ENCODE results near the gene ADAP1.

Gene ADAP1

GRCh38 chr7:970744-971143 is 16.3 kb upstream of the ADAP1 start:
- peaks cover 46% of the 10 kb centered on the region; the same call in 1 of the 2 replicates for H3K36me3 ChIP-seq (ENCODE audit: insufficient read depth, low read length)
- H3F3A ChIP-seq (ENCODE audit: low read depth) = no peaks in the 10 kb centered on the region
- H3K4me3 ChIP-seq (ENCODE audit: low read length, poor library complexity, severe bottlenecking) = no peak overlapping the region
- peaks cover 20% of the 10 kb centered on the region for H3K4me1 ChIP-seq (ENCODE audit: insufficient read depth, low read length, poor library complexity, severe bottlenecking)
- H3K9me2 ChIP-seq (replicated peaks; ENCODE audit: low read depth, low read length) = no peaks in the 10 kb centered on the region
- H3K79me2 ChIP-seq (ENCODE audit: insufficient read depth, low read length) = peaks cover 64% of the 10 kb centered on the region
- H3K4me2 ChIP-seq (ENCODE audit: low read depth, low read length, poor library complexity, severe bottlenecking) = peak overlapping the region; percentile 45
- H3K9me3 ChIP-seq (ENCODE audit: insufficient read depth, low read depth, low read length) = no peaks in the 10 kb centered on the region
- no peak overlapping the region for H3K9ac ChIP-seq (ENCODE audit: low read depth, low read length, poor library complexity, severe bottlenecking)
- TF ChIP-seq EZH2phosphoT487 (IDR thresholded peaks at IDR 0.05; ENCODE audit: borderline replicate concordance) (no peak), CTCF (conservative IDR thresholded peaks at IDR 0.05; ENCODE audit: low read length) (no peak)
- no peaks in the 10 kb centered on the region for H3K27me3 ChIP-seq (ENCODE audit: insufficient read depth, low read length, poor library complexity, severe bottlenecking)
- no peak overlapping the region for H2AFZ ChIP-seq (ENCODE audit: low read length)
- peaks cover 39% of the 10 kb centered on the region for H4K20me1 ChIP-seq (ENCODE audit: insufficient read depth, low read length, poor library complexity, severe bottlenecking)

GRCh38 chr7:969403-969802 is 14.9 kb upstream of the ADAP1 start:
- TF ChIP-seq CTCF (conservative IDR thresholded peaks at IDR 0.05; ENCODE audit: low read length) (no peak), EZH2phosphoT487 (IDR thresholded peaks at IDR 0.05; ENCODE audit: borderline replicate concordance) (no peak)
- H3K9ac ChIP-seq (ENCODE audit: low read depth, low read length, poor library complexity, severe bottlenecking) = no peak overlapping the region
- H3K36me3 ChIP-seq (ENCODE audit: insufficient read depth, low read length) = peaks cover 46% of the 10 kb centered on the region; the same call in 1 of the 2 replicates
- H3K4me3 ChIP-seq (ENCODE audit: low read length, poor library complexity, severe bottlenecking) = no peak overlapping the region
- no peaks in the 10 kb centered on the region for H3K27me3 ChIP-seq (ENCODE audit: insufficient read depth, low read length, poor library complexity, severe bottlenecking)
- no peaks in the 10 kb centered on the region for H3K9me2 ChIP-seq (replicated peaks; ENCODE audit: low read depth, low read length)
- H3K9me3 ChIP-seq (ENCODE audit: insufficient read depth, low read depth, low read length) = no peaks in the 10 kb centered on the region
- H3K4me2 ChIP-seq (ENCODE audit: low read depth, low read length, poor library complexity, severe bottlenecking) = no peak overlapping the region
- peaks cover 54% of the 10 kb centered on the region for H3K79me2 ChIP-seq (ENCODE audit: insufficient read depth, low read length)
- H3K4me1 ChIP-seq (ENCODE audit: insufficient read depth, low read length, poor library complexity, severe bottlenecking) = peaks cover 17% of the 10 kb centered on the region
- H3F3A ChIP-seq (ENCODE audit: low read depth) = no peaks in the 10 kb centered on the region
- H2AFZ ChIP-seq (ENCODE audit: low read length) = no peak overlapping the region
- H4K20me1 ChIP-seq (ENCODE audit: insufficient read depth, low read length, poor library complexity, severe bottlenecking) = peaks cover 30% of the 10 kb centered on the region

GRCh38 chr7:968205-969105 is 14.0 kb upstream of the ADAP1 start:
- H3K9ac ChIP-seq (ENCODE audit: low read depth, low read length, poor library complexity, severe bottlenecking) = no peak overlapping the region
- H3K9me3 ChIP-seq (ENCODE audit: insufficient read depth, low read depth, low read length) = no peaks in the 10 kb centered on the region
- no peak overlapping the region for H3K4me3 ChIP-seq (ENCODE audit: low read length, poor library complexity, severe bottlenecking)
- peaks cover 45% of the 10 kb centered on the region for H3K79me2 ChIP-seq (ENCODE audit: insufficient read depth, low read length)
- TF ChIP-seq CTCF (conservative IDR thresholded peaks at IDR 0.05; ENCODE audit: low read length) (no peak), EZH2phosphoT487 (IDR thresholded peaks at IDR 0.05; ENCODE audit: borderline replicate concordance) (no peak)
- H3K9me2 ChIP-seq (replicated peaks; ENCODE audit: low read depth, low read length) = no peaks in the 10 kb centered on the region
- H4K20me1 ChIP-seq (ENCODE audit: insufficient read depth, low read length, poor library complexity, severe bottlenecking) = peaks cover 25% of the 10 kb centered on the region
- H3K36me3 ChIP-seq (ENCODE audit: insufficient read depth, low read length) = peaks cover 46% of the 10 kb centered on the region; the same call in 1 of the 2 replicates
- H2AFZ ChIP-seq (ENCODE audit: low read length) = no peak overlapping the region
- no peaks in the 10 kb centered on the region for H3K27me3 ChIP-seq (ENCODE audit: insufficient read depth, low read length, poor library complexity, severe bottlenecking)
- peaks cover 17% of the 10 kb centered on the region for H3K4me1 ChIP-seq (ENCODE audit: insufficient read depth, low read length, poor library complexity, severe bottlenecking)
- no peak overlapping the region for H3K4me2 ChIP-seq (ENCODE audit: low read depth, low read length, poor library complexity, severe bottlenecking)
- no peaks in the 10 kb centered on the region for H3F3A ChIP-seq (ENCODE audit: low read depth)

All from Loucy (cell line).